Amniotic epithelial cell (primary cell): ENCODE data around the gene RBPJL.

Experiments
- DNase-seq: peaks from one replicate; pipeline ENCODE4 v3.0.0-alpha.2; 2010; ENCODE audit warnings: low read depth

The RBPJL gene

DNA sequence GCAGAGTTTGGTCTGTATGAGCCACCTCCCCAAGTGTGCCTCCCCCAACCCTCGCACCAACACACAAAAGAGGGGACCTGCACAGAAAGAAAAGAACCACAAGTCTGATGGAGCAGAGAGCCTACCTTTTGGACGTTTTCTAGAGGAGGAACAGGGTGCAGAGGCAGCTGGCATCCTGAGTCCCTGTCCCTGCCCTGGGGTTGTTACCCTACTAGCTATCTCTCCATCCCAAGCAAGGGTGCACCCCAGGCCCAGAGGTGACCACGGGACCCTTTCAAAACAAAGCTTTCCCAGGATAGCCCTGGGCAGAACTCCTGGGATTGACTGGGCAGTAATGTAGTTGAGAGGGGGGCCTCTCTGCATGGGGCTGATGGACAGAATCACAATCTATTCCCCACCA is 11.2 kb downstream of the RBPJL start:
- DNase-seq, result no peak

DNA sequence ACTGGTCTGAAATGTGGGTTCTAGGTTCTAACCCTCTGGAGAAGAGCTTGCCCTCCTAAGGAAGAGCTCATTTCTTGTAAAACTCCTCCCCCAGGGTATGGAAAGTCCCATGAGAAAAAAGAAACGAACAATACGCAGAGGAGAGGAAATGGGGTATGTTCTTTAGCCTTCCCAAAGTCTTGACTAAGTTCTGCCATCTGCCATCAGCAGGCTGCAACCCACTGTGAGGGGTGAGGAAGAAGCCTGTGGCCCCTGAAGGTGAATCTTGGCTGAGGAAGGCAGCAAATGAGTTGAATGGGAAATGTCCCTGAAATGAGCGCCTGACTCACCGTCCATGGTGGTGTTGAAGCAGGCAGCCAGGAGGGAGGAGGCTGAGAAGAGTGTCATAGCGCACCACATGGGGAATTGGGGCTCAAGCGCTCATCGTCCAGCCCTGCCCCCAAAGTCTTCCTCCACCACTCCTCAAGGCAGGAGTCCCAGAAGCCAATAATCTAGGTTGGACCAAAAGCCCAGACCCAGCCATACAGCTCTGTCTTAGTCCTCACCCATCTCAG is 11.8 kb downstream of the RBPJL start:
- DNase-seq, result no peak

DNA sequence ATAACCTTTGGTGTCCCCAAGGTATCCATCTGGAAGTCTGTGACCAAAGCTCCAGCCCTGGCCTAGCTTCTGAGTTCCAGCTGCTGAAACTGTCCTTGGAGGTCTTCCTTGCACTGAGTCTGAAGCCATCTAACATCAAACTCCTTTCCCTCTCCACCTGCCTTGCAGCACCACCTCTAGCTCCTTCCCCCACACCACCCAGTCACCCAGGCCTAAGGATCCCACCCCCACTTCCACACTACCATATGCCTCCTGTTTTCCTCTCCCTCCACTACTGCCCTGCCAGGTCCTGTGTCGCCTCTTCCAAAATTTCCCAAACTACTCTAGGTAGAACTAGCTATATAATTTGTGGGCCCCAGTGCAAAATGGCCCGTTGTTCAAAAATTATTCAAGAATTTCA is 12.3 kb downstream of the RBPJL start:
- no peak for DNase-seq

DNA sequence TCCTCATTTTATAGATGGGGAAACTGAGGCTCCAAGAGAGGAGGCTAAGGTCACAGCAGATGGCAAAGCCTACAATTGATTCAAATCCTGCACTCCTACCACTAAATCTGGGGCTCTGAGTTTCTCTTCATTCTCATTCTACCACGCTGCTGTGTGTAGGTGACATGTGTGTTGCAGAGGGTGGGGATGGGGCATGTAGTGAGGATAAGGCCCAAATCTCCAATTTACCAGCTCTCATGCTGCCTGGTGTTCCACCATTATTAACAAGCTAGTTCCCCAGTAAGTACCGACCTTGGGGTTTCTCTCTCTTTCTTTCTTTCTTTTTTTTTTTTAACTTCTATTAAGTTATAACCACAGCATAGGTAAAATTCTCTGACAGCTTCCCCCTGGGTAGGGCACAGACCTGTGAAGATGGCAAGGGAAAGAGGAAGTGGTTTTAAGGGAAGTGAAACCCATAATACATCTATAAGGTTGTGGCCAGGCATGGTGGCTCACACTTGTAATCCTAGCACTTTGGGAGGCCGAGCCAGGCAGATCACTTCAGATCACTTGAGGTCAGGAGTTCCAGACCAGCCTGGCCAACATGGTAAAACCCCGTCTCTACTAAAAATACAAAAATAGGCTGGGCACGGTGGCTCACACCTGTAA is 14.4 kb downstream of the RBPJL start:
- no peak for DNase-seq

DNA sequence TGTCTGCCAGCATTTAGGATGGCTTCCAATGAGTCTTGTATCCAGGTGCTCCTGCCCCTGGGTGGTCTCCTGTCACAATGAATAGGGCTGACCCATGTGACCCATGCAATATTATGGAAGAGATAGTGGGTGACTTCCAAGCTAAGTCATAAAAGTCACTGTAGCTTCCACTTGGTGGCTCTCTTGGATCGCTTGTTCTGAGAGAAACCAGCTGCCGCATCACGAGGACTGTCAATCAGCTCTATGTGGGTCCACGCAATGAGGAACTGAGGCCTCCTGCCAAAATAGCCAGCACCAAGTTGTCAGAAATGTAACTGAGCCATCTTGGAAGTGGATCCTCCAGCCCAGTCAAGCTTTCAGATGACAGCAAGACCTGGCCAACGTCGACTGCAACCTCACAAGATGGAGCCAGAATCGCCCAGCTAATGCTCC is 16.3 kb downstream of the RBPJL start:
- peak; percentile 46 for DNase-seq

DNA sequence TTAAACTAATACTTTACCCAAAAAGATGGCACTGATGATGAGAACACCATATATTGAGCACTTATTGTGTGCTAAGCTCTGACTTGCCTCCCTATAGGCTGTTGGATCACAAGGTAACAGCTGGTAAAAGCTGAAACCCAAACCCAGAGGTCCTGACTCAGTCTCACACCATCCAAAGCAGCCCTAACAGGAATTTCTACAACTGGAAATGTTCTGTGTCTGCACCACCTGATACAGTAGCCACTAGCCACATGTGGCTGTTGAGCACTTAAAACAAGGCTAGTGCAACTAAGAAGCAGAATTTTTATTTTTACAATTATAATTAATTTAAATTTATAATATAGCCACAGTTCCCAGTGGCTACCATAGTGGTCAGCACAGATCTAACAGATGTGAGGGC is 17.1 kb downstream of the RBPJL start:
- no peak for DNase-seq

DNA sequence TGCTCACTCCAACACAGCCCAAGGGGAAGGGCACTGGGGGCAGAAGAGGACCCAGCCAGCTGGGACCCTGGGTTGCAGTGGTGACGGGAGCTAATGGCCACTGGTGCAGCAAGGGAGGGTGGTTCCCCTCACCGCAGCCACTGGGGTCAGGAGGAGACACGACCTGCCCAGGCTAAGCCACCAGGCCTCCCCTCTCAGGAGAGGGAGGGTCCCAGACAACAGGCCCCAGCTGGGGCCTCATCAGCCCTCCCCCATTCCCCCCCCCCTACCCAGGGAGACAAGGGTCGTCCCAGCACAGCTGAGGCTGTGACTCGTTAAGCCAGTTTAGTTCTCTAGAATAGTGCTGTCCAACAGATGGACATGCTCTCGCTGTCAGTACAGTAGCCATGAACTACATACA is 18.7 kb downstream of the RBPJL start:
- DNase-seq, result no peak

DNA sequence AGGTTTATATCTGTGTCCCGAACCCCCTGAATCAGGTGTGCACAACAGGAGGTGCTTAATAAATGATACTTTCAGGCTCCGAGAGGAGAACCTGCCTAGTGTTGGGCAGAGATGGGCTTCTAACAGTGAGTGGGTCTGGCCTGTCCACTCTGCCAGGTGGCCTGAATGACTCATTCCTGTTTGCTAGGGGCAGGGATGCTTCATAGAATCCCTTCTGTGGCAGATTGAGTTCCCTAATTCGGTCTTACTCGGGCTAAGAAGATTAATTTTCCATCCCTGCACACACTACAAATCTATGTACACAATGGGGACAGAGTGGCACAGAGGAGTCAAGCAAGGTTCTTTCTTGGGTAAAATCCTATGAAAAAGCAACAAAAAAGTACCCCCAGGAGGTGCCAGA is 21.8 kb downstream of the RBPJL start:
- no peak for DNase-seq

DNA sequence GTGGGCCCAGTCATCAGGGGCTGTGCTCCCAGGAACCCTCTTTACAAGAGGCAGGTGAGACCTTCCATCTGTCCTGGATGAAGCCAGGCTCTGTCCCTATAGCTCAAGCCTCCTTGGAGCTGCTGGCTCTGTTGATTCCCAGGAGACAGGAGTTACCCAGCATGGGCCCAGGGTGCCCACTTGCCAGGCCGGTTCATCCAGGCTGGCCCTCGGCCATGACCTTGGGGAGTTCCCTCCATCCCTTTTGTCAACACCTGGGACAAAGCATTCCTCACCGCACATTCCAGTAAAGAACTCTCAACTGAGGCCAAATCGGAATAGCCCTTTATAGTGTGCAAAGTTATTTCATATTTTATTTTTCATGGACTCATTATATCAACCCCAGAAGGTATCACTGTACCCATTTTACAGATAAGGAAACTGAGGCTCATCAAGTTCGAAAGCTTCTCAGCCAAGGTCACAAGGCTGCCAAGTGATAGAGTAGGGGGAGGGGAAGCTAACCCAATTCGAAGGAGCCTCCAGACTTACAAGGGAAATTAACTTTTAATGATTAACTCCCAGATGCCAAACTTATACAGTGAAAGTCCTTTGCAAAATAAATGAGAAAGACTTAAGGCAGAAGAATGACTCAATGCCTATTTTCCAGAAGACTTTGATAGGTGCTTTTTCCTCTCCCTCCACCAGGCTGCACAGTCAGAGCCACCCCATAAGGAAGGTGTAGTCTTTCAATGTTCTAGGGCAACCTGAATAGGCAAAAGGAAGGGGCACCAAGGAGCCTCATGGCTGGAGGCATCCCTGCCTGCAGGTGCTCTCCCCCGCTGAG is 23.1 kb downstream of the RBPJL start:
- DNase-seq, result no peak

DNA sequence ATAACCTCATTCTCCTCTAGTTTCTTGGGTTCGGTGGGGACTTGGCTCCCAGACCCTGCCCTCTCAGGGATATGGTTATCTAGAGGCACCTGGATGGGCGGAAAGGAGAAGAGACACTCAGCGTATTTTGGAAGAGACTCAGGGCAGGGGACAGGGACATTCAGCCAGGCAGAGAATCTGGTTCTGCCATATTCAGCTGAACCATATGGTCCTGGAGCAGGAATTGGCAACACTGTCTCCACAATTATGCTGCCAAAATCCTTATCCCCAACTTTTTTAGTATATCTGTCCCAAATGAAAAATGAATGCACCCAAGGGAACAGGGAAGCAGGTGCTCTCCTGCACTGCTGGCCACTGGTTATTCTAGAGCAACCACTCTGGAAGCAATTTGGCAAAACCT is 23.8 kb downstream of the RBPJL start:
- DNase-seq, result no peak

DNA sequence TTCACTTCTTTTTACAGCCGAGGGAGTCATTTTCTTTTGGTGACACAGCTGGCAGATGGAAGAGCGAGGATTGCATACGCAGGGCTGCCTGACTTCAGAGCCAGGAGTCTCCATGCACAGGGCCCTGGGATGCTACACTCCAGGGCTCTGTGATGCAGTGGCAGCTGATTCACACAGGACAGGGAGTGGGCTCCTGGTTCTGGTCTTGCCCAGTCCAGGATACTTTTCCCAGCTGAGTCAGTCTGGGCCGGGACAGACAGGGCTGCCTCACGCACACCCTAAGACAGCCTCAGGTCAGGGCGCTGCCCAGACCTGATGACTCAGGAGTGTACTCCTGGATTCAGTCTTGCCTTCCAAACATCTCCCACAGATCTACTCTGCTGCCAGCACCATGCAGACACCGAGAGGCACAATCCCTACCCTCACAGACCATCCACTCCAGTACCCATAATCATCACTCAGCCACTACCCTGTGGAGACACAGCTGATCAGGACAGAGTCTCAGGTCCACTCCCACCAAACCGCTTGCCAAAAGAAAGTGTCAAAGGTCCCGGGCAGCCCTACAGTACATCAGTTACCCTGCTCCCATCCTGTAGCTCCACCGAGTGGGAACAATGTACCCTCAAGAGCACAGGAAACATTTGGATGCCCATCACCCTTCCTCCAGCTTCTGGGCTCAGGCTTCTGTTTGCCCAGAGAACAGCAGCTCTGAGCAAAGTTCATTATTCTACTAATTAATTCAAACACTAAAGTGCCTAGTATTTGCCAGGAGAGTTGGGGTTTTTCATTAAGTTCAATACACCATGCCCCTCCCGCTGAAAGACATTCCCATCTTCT is 30.1 kb downstream of the RBPJL start:
- DNase-seq, result peak; percentile 92

DNA sequence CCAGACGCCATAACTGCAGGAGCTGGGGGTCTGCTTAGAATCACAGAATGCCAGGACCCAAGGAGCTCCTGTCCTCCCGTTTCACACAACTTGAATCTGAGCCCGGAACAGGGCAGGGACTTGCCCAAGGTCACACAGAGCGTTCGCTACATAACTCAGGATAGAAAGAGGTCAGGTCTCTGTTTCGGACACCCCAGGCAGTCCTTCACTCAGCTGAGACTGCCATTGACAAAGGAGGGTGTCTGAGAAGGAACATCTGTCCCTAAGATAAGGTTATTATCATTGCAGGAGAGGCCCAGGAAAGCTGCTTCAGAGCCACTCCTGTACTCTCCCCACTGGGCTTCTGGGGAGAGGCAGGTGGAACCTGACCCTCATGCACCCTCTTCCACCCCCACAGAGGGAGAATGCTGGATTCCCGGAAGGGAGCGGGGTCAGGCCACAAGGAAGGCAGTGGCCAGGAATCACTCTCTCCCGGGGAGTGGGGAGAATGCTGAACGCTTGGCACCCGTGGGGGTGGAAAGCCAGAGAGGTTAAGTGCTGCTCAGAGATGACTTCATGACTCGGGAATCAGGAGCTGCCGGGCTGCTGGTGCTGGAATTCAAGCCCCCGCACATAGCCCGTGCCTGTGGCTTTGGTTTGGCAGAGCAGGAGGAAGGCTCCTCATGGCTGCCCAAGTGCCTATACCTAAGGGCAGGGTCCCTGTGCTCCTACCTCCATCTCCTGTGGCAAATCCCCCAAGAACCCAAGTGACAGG is 30.9 kb downstream of the RBPJL start:
- peak; percentile 98 for DNase-seq

DNA sequence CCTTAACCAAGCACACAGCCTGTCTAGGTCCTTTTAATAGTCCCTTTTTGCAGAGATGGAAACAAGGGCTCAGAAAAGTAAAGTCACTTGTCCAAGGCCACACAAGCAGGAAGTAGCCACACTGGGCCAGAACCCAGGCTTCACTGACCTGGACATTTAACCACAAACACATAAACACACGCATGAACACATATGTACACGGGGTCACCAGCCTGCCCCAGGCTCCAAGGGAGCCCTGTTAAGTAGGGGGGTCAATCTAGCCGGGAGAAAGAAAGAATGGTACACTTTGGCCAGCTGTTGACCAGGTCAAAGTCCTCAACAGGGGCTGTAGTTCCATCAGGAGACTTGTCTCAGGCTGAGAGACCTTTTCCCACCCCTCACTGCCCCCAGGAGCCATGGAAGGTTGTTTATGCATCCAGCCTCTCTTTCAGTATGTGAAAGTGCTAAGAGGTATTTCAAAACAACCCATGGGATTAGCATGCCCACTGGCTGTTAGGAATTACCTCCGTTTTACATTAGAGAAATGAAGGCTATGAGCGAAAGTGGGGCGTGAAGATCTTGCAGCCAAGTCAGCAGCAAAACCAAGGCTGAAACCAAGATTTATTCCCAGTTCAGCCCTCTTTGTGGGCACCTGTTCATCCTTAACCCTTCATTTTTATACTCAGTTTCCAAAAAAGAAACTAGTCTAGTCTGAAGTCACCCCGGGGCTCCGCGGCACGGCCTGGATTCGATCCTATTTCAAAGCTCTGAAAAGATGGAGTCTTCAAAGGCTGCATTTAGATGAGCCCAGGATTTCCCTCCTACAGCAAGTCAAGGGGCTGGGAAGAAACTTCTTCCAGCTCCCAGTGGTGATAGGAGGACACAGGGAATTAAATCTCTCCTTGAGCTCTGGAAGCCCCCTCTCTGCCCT is 31.7 kb downstream of the RBPJL start:
- DNase-seq, result peak; percentile 87

DNA sequence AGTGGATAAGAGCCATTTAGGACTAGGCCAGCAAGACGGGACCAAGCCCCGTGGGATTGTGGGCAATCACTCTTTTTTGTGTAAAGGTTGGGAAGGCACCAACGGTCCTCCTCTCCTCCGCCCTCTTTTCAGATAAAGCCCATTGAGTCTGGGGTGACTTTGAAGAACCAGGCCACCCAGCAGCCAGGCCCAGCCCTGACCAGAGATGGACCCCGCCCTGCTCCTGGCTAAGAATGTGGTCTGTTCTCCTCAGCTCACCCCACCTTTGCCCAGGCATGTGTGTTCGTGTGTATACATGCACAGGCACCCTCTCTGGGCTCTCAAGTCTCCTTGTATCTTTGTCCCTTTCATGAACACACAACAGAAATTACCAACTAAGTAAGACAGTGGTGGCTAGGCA is 32.4 kb downstream of the RBPJL start:
- DNase-seq, result no peak

DNA sequence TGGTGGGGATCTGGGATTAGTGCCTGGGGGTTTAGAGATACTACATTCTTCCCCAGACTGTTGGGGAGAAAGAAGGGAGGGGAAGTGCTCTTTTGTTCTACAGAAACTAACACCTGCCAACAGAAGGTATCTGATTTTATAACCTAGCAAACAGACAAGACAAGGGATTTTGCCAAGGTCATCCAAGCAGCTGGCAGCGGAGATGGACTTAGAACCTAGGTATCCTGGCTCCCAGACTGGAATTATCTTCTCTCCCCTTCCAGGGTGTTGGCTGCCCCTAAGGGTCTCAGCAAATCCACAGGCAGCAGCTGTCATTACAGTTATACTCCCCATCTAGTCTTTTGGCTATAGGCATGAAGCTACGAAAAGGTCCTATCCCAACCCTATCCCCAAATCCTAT is 33.2 kb downstream of the RBPJL start:
- no peak for DNase-seq

DNA sequence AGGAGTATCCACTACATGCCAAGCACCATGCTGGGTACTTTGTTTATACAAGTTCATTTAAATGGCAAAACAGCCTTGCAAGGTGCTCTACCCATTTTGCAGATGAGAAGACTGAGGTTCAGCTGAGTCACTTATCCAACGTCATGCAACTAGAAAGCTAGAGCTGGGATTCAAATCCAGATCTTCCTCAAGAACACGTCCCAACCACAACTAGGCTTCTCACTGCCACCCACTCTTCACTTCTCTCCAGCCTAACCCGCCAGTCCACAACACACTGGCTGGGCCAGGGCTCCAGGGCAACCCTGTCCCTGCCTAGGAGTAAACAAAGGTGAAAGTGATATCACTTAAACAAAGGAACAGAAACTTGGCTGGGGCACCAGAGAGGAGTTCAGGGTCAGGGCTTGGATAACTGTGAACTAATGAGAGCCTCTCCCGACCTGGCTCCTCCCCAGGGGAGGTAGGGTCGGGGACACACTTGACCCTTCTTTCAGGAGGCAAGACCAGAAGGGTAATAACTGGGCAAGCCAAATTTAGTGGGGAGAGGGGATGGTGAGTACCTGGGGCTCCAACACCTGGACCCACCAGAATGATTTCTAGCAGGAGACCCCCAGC is 33.7 kb downstream of the RBPJL start:
- no peak for DNase-seq

DNA sequence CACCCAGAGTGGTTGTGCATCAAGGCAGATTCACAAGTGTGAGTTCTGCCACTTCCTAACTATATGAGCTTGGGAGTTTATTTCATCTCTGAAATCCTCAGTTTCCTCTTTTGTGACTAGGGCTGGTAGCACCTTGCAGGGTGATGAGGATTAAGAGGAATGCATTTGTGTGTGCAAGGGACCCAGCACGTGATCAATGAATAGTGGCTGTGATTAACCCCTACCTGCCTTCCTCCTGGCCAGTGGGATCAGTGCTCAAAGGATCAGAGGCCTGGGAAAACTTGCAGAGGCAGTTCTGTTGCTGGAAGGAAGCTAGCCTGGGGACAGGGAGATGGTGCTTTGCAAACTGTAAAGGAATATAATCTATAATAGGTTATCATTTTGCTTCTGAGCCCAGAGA is 34.3 kb downstream of the RBPJL start:
- DNase-seq, result no peak

DNA sequence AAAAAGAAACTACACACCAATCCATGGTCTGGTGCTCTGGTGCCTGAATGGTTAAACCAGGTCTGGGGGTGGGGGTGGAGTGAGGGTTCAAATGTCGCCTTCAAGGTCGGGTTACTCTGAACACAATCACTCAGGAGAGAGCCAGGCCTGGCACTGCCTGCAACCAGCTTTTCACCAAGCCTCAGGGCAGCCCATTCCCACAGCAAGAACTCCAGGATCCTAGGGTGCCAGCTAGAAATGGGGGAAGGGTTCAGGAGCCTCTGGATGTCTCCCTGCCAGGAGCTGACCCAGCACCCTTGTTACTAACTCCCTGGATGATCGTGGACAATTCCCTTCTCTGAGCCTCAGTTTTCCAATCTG is 34.9 kb downstream of the RBPJL start:
- DNase-seq, result no peak

DNA sequence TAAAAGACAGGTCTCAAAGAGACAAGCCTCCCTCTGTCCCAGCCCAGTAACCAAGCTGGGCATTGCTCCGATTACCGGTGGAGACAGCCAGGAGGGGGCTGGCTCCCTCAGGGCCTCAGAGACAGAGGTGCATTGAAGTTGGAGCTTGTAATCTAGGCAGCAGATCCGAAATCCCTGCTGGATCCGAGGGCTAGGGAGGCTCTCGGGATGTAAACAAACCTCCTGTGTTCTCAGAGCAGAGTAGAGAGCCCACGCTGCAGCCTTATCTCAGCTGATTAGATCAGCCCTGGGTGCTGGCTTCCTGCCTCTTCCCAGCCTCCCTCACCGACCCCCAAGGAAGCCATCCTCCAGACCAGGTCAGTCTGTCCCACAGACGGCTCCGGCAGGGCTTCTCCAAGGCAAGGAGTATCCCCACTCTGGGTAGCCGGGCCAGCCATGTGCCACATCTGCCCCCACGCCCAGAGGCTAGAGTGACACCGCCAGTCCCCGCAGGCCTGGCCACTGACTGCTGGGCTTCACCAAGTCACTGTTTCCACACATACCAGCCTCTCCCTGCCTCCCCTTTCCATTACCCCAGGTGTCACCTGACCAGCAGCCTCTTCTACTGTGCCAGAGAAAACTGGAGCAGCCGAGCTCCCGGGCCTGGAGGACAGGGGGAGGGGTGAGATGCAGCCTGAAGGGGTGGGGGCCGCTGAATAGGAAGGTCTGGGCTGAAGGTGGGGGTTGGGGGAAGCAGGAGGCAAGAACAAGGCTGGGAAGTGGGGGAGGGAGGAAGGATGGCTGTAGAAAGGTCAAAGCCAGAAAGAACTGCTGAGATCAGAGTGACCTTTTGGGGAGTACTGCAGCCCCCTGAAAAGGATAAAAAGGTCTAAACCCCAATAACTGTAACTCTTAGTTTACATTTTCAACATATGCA is 35.6 kb downstream of the RBPJL start:
- DNase-seq, result peak; percentile 94
